T-helper 17 cell (primary cell): ENCODE data around the gene ADCY9. TPM values are rescaled to one million over a fixed set of nuclear protein-coding genes. Genes with fewer than 3 reads are reported as not detected.
"Not testable (repeated sequence)": the region's sequence is repeated elsewhere in the genome, so short reads cannot be mapped to it uniquely, and the experiment has no call there.

Experiments used
- ATAC-seq: fragments of 150-1000 bp; cut with Tn5 transposase; 2 replicates; pipeline ENCODE4 v1.10.0; 2021; ENCODE audit warnings: mild to moderate bottlenecking, moderate library complexity
- DNase-seq, 3 donors: peaks; one replicate each; pipeline versions ENCODE4 v3.0.0 to v3.0.0-alpha.2; 2020 to 2021
- H3K9me3 ChIP-seq: one replicate; pipeline ENCODE4 v1.7.0; 2013; ENCODE audit warnings: low read length, mild to moderate bottlenecking; ENCODE audit not compliant: control insufficient read depth, poor library complexity, severe bottlenecking
- H3K27ac Mint-ChIP-seq: one replicate; pipeline ENCODE4 v1.8.0; 2022; ENCODE audit warnings: mild to moderate bottlenecking, moderate library complexity, mixed read lengths
- H3K27me3 Mint-ChIP-seq: one replicate; pipeline ENCODE4 v1.8.0; 2022; ENCODE audit warnings: mixed read lengths
- H3K36me3 Mint-ChIP-seq: one replicate; pipeline ENCODE4 v1.8.0; 2022; ENCODE audit warnings: low read depth, mixed read lengths
- H3K4me1 Mint-ChIP-seq: one replicate; pipeline ENCODE4 v1.8.0; 2022; ENCODE audit warnings: mild to moderate bottlenecking, mixed read lengths
- H3K4me3 Mint-ChIP-seq: one replicate; pipeline ENCODE4 v1.8.0; 2022; ENCODE audit warnings: mild to moderate bottlenecking, moderate library complexity, mixed read lengths
- total RNA-seq, 4 donors: library from RNA in 2 of 4; stranded (reverse) in 2 of 4; gene quantifications; one replicate each; pipeline ENCODE4 v1.2.3 and lab custom pipeline; 2022 to 2026

The ADCY9 gene
- total RNA-seq, 2 donors from 2014 or later, result 11.5 to 12.6 TPM

- Mint-ChIP-seq H3K27ac (no peak overlapping the region), H3K4me3 (no peak overlapping the region), H3K4me1 (peaks cover 7% of the 10 kb centered on the region), H3K36me3 (peaks cover 5% of the 10 kb centered on the region), H3K27me3 (no peaks in the 10 kb centered on the region)
- ATAC-seq, result no peak
- no peaks in the 10 kb centered on the region for H3K9me3 ChIP-seq
- DNase-seq, result no peak
These were observed 73.7 kb downstream of the ADCY9 start for GRCh38 chr16:4042581-4042980.

GRCh38 chr16:4038448-4038847 is 77.8 kb downstream of the ADCY9 start:
- Mint-ChIP-seq H3K36me3 (peaks cover 5% of the 10 kb centered on the region), H3K27me3 (no peaks in the 10 kb centered on the region), H3K4me3 (no peak overlapping the region), H3K27ac (no peak overlapping the region), H3K4me1 (peaks cover 3% of the 10 kb centered on the region)
- no peaks in the 10 kb centered on the region for H3K9me3 ChIP-seq
- ATAC-seq, result no peak
- no peak for DNase-seq

GRCh38 chr16:4036952-4037351 is 79.3 kb downstream of the ADCY9 start:
- ATAC-seq, H3K27me3 Mint-ChIP-seq, H3K27ac Mint-ChIP-seq, H3K9me3 ChIP-seq, H3K4me3 Mint-ChIP-seq, H3K4me1 Mint-ChIP-seq, DNase-seq, H3K36me3 Mint-ChIP-seq: not testable (repeated sequence)

GRCh38 chr16:4034963-4035362 is 81.3 kb downstream of the ADCY9 start:
- no peak for ATAC-seq
- no peaks in the 10 kb centered on the region for H3K9me3 ChIP-seq
- Mint-ChIP-seq H3K4me3 (no peak overlapping the region), H3K27me3 (no peaks in the 10 kb centered on the region), H3K36me3 (peaks cover 5% of the 10 kb centered on the region), H3K27ac (no peak overlapping the region), H3K4me1 (peaks cover 6% of the 10 kb centered on the region)
- no peak for DNase-seq

GRCh38 chr16:4033951-4034350 is 82.3 kb downstream of the ADCY9 start:
- Mint-ChIP-seq H3K4me1 (peaks cover 9% of the 10 kb centered on the region), H3K4me3 (no peak overlapping the region), H3K36me3 (peaks cover 3% of the 10 kb centered on the region), H3K27me3 (no peaks in the 10 kb centered on the region), H3K27ac (no peak overlapping the region)
- ATAC-seq, result no peak
- no peaks in the 10 kb centered on the region for H3K9me3 ChIP-seq
- no peak for DNase-seq

GRCh38 chr16:4032768-4033167 is 83.5 kb downstream of the ADCY9 start:
- DNase-seq, result no peak
- no peak overlapping the region for H3K27ac Mint-ChIP-seq

GRCh38 chr16:4028144-4028543 is 88.1 kb downstream of the ADCY9 start:
- Mint-ChIP-seq H3K4me1 (peaks cover 16% of the 10 kb centered on the region), H3K36me3 (peaks cover 4% of the 10 kb centered on the region), H3K4me3 (no peak overlapping the region), H3K27me3 (no peaks in the 10 kb centered on the region), H3K27ac (no peak overlapping the region)
- no peak for DNase-seq
- H3K9me3 ChIP-seq, result no peaks in the 10 kb centered on the region
- no peak for ATAC-seq

More at GRCh38 chr16:4032768-4033167, 83.5 kb downstream of the ADCY9 start:
- Mint-ChIP-seq H3K27me3 (no peaks in the 10 kb centered on the region), H3K4me1 (peaks cover 9% of the 10 kb centered on the region), H3K36me3 (no peaks in the 10 kb centered on the region), H3K4me3 (no peak overlapping the region)
- peak; percentile 54 for ATAC-seq
- H3K9me3 ChIP-seq, result no peaks in the 10 kb centered on the region

GRCh38 chr16:4026854-4027253 is 89.4 kb downstream of the ADCY9 start:
- H3K9me3 ChIP-seq, result no peaks in the 10 kb centered on the region
- H3K36me3 Mint-ChIP-seq, result peaks cover 4% of the 10 kb centered on the region
- ATAC-seq (no peak), DNase-seq (no peak)
- H3K4me1 Mint-ChIP-seq, result peaks cover 18% of the 10 kb centered on the region
- no peaks in the 10 kb centered on the region for H3K27me3 Mint-ChIP-seq
- no peak overlapping the region for H3K27ac Mint-ChIP-seq
- no peak overlapping the region for H3K4me3 Mint-ChIP-seq

GRCh38 chr16:4025428-4025827 is 90.8 kb downstream of the ADCY9 start:
- Mint-ChIP-seq H3K27me3 (no peaks in the 10 kb centered on the region), H3K27ac (no peak overlapping the region)

GRCh38 chr16:4021916-4022315 is 94.3 kb downstream of the ADCY9 start:
- no peak for DNase-seq
- peaks cover 4% of the 10 kb centered on the region for H3K36me3 Mint-ChIP-seq
- no peak for ATAC-seq
- no peaks in the 10 kb centered on the region for H3K9me3 ChIP-seq
- no peak overlapping the region for H3K27ac Mint-ChIP-seq
- H3K4me1 Mint-ChIP-seq, result peaks cover 19% of the 10 kb centered on the region
- no peaks in the 10 kb centered on the region for H3K27me3 Mint-ChIP-seq
- no peak overlapping the region for H3K4me3 Mint-ChIP-seq

More at GRCh38 chr16:4025428-4025827, 90.8 kb downstream of the ADCY9 start:
- Mint-ChIP-seq H3K4me1 (peaks cover 16% of the 10 kb centered on the region), H3K4me3 (no peak overlapping the region), H3K36me3 (peaks cover 4% of the 10 kb centered on the region)
- no peak for ATAC-seq
- H3K9me3 ChIP-seq, result no peaks in the 10 kb centered on the region
- no peak for DNase-seq

- DNase-seq, result no peak
- H3K4me1 Mint-ChIP-seq, result peaks cover 24% of the 10 kb centered on the region
- no peak overlapping the region for H3K27ac Mint-ChIP-seq
- no peak overlapping the region for H3K4me3 Mint-ChIP-seq
- H3K9me3 ChIP-seq, result no peaks in the 10 kb centered on the region
- no peak for ATAC-seq
- H3K27me3 Mint-ChIP-seq, result no peaks in the 10 kb centered on the region
- H3K36me3 Mint-ChIP-seq, result peaks cover 4% of the 10 kb centered on the region
These were observed 95.0 kb downstream of the ADCY9 start for GRCh38 chr16:4021070-4021779.

- Mint-ChIP-seq H3K27me3 (no peaks in the 10 kb centered on the region), H3K27ac (peak overlapping the region; percentile 89), H3K4me1 (peaks cover 20% of the 10 kb centered on the region), H3K36me3 (no peaks in the 10 kb centered on the region), H3K4me3 (peak overlapping the region; percentile 85)
- H3K9me3 ChIP-seq, result no peaks in the 10 kb centered on the region
- DNase-seq, result no peak
- ATAC-seq, result no peak
These were observed 96.9 kb downstream of the ADCY9 start for GRCh38 chr16:4019371-4019791.

GRCh38 chr16:4018391-4018790 is 97.9 kb downstream of the ADCY9 start:
- no peaks in the 10 kb centered on the region for H3K9me3 ChIP-seq
- no peak overlapping the region for H3K27ac Mint-ChIP-seq
- ATAC-seq (no peak), DNase-seq (no peak)
- no peaks in the 10 kb centered on the region for H3K36me3 Mint-ChIP-seq
- peaks cover 20% of the 10 kb centered on the region for H3K4me1 Mint-ChIP-seq
- H3K27me3 Mint-ChIP-seq, result no peaks in the 10 kb centered on the region
- H3K4me3 Mint-ChIP-seq, result no peak overlapping the region

- no peaks in the 10 kb centered on the region for H3K9me3 ChIP-seq
- Mint-ChIP-seq H3K27ac (no peak overlapping the region), H3K36me3 (no peaks in the 10 kb centered on the region), H3K4me3 (no peak overlapping the region), H3K4me1 (peaks cover 19% of the 10 kb centered on the region), H3K27me3 (no peaks in the 10 kb centered on the region)
- DNase-seq, result no peak
- ATAC-seq, result no peak
These were observed 98.4 kb downstream of the ADCY9 start for GRCh38 chr16:4017807-4018206.
